Neural progenitor cell (in vitro differentiated cells): ENCODE measurements around the gene ACMSD. TPM values are rescaled to one million over a fixed set of nuclear protein-coding genes. Genes with fewer than 3 reads are reported as not detected.
"Not testable (repeated sequence)": the region's sequence is repeated elsewhere in the genome, so short reads cannot be mapped to it uniquely, and the experiment has no call there.

ENCODE experiments used
- DNase-seq: peaks from one replicate; pipeline ENCODE4 v3.0.0-alpha.2; 2016; ENCODE audit warnings: low spot score
- H2AFZ ChIP-seq: fragments of 200-600 bp; sonication (generic); replicated peaks from 2 replicates; pipeline ENCODE4 v1.6.1; 2016; ENCODE audit warnings: antibody characterized with exemption
- H3F3A ChIP-seq: fragments of 200-600 bp; sonication (generic); 2 replicates; pipeline ENCODE4 v1.6.1; 2016; ENCODE audit warnings: antibody characterized with exemption, low read depth
- H3K27ac ChIP-seq: fragments of 200-600 bp; sonication (generic); 2 replicates; pipeline ENCODE4 v1.5.1; 2016; ENCODE audit warnings: mild to moderate bottlenecking
- H3K27me3 ChIP-seq: fragments of 200-600 bp; sonication (generic); 2 replicates; pipeline ENCODE4 v1.6.1; 2016; ENCODE audit warnings: mild to moderate bottlenecking, moderate library complexity
- H3K36me3 ChIP-seq: fragments of 200-600 bp; sonication (generic); 2 replicates; pipeline ENCODE4 v1.5.1; 2016
- H3K4me1 ChIP-seq: fragments of 200-600 bp; sonication (generic); 2 replicates; pipeline ENCODE4 v1.6.1; 2016; ENCODE audit warnings: mixed run types
- H3K4me2 ChIP-seq: fragments of 200-600 bp; sonication (generic); 2 replicates; pipeline ENCODE4 v1.6.1; 2016
- H3K4me3 ChIP-seq: fragments of 200-600 bp; sonication (generic); 2 replicates; pipeline ENCODE4 v1.5.1; 2016
- H3K79me2 ChIP-seq: fragments of 200-600 bp; sonication (generic); 2 replicates; pipeline ENCODE4 v1.6.1; 2016; ENCODE audit warnings: low read depth
- H3K9ac ChIP-seq: fragments of 200-600 bp; sonication (generic); 2 replicates; pipeline ENCODE4 v1.6.1; 2016
- H3K9me3 ChIP-seq: fragments of 200-600 bp; sonication (generic); 2 replicates; pipeline ENCODE4 v1.5.1; 2016; ENCODE audit warnings: low read depth
- H4K20me1 ChIP-seq: fragments of 200-600 bp; sonication (generic); 2 replicates; pipeline ENCODE4 v1.6.1; 2016; ENCODE audit warnings: low read depth
- H3K27ac Mint-ChIP-seq: 3 replicates; pipeline ENCODE4 v1.8.0; 2021; ENCODE audit warnings: mixed read lengths
- H3K27me3 Mint-ChIP-seq: 2 replicates; pipeline ENCODE4 v1.8.0; 2022; ENCODE audit warnings: low read depth, mild to moderate bottlenecking, inconsistent platforms, moderate library complexity, mixed read lengths; ENCODE audit not compliant: insufficient read depth
- H3K36me3 Mint-ChIP-seq: 3 replicates; pipeline ENCODE4 v1.8.0; 2021; ENCODE audit warnings: mixed read lengths
- H3K4me1 Mint-ChIP-seq: 3 replicates; pipeline ENCODE4 v1.8.0; 2021; ENCODE audit warnings: mixed read lengths
- H3K4me3 Mint-ChIP-seq: 3 replicates; pipeline ENCODE4 v1.8.0; 2021; ENCODE audit warnings: mild to moderate bottlenecking, moderate library complexity, mixed read lengths
- H3K9me3 Mint-ChIP-seq: 3 replicates; pipeline ENCODE4 v1.8.0; 2020; ENCODE audit warnings: mixed read lengths
- CTCF ChIP-seq: fragments of 200-600 bp; sonication (generic); IDR thresholded peaks from 2 replicates; pipeline ENCODE4 v1.5.1; 2017; ENCODE audit warnings: antibody characterized with exemption, mild to moderate bottlenecking
- EZH2 ChIP-seq: fragments of 200-600 bp; sonication (generic); IDR thresholded peaks from 2 replicates; pipeline ENCODE4 v1.6.1; 2017; ENCODE audit warnings: antibody characterized with exemption, mild to moderate bottlenecking, moderate library complexity
- EZH2phosphoT487 ChIP-seq: fragments of 200-600 bp; sonication (generic); IDR thresholded peaks from 2 replicates; pipeline ENCODE4 v1.6.1; 2017; ENCODE audit warnings: antibody characterized with exemption
- total RNA-seq: library from RNA; depleted of rRNA; stranded (reverse); fragments of >200 nt; gene quantifications from 2 replicates; pipeline ENCODE4 v1.2.3, GENCODE V29; 2015; ENCODE audit warnings: low replicate concordance

Gene ACMSD
- total RNA-seq, 1 donor from 2014 or later = not detected

GRCh38 chr2:134823431-134823830 lies 15.0 kb upstream of the ACMSD start:
- Histone ChIP-seq H3K27me3 (no peaks in the 10 kb centered on the region), H3K9me3 (no peaks in the 10 kb centered on the region), H2AFZ (no peak overlapping the region), H3K36me3 (no peaks in the 10 kb centered on the region), H4K20me1 (no peaks in the 10 kb centered on the region), H3K4me2 (no peak overlapping the region), H3F3A (no peaks in the 10 kb centered on the region), H3K27ac (no peak overlapping the region), H3K79me2 (no peaks in the 10 kb centered on the region), H3K4me1 (no peaks in the 10 kb centered on the region), H3K4me3 (no peak overlapping the region), H3K9ac (no peak overlapping the region)
- TF ChIP-seq CTCF (no peak), EZH2phosphoT487 (no peak), EZH2 (no peak)
- no peak overlapping the region for H3K27ac Mint-ChIP-seq
- H3K36me3 Mint-ChIP-seq = no peaks in the 10 kb centered on the region
- peaks cover 2% of the 10 kb centered on the region for H3K27me3 Mint-ChIP-seq
- H3K4me3 Mint-ChIP-seq = no peak overlapping the region
- H3K4me1 Mint-ChIP-seq = no peaks in the 10 kb centered on the region
- H3K9me3 Mint-ChIP-seq = peaks cover 2% of the 10 kb centered on the region
- DNase-seq = no peak

GRCh38 chr2:134823832-134824231 lies 14.6 kb upstream of the ACMSD start:
- no peak overlapping the region for H3K9ac ChIP-seq
- H2AFZ ChIP-seq = no peak overlapping the region
- no peak overlapping the region for H3K4me3 Mint-ChIP-seq
- no peak overlapping the region for H3K4me2 ChIP-seq
- H3K27ac ChIP-seq = no peak overlapping the region
- no peaks in the 10 kb centered on the region for H3K9me3 ChIP-seq
- H4K20me1 ChIP-seq = no peaks in the 10 kb centered on the region
- H3K36me3 Mint-ChIP-seq = no peaks in the 10 kb centered on the region
- H3K27me3 ChIP-seq = no peaks in the 10 kb centered on the region
- DNase-seq = no peak
- H3F3A ChIP-seq = no peaks in the 10 kb centered on the region
- no peaks in the 10 kb centered on the region for H3K4me1 ChIP-seq
- TF ChIP-seq CTCF (no peak), EZH2 (no peak), EZH2phosphoT487 (no peak)
- no peaks in the 10 kb centered on the region for H3K36me3 ChIP-seq
- no peaks in the 10 kb centered on the region for H3K4me1 Mint-ChIP-seq
- no peak overlapping the region for H3K4me3 ChIP-seq
- peaks cover 2% of the 10 kb centered on the region for H3K9me3 Mint-ChIP-seq
- no peaks in the 10 kb centered on the region for H3K79me2 ChIP-seq
- H3K27me3 Mint-ChIP-seq = peaks cover 2% of the 10 kb centered on the region
- H3K27ac Mint-ChIP-seq = no peak overlapping the region

- H3K27me3 ChIP-seq, H3K9me3 Mint-ChIP-seq, H3K27me3 Mint-ChIP-seq, H3K4me3 ChIP-seq, H3K4me1 ChIP-seq, H3K27ac Mint-ChIP-seq, H3K79me2 ChIP-seq, H3K27ac ChIP-seq, H3K4me1 Mint-ChIP-seq, H3K36me3 ChIP-seq, H4K20me1 ChIP-seq, H3K9ac ChIP-seq, H3K4me3 Mint-ChIP-seq, H3K9me3 ChIP-seq, H3K4me2 ChIP-seq, H3K36me3 Mint-ChIP-seq, H2AFZ ChIP-seq, DNase-seq, H3F3A ChIP-seq: not testable (repeated sequence)
Measured at GRCh38 chr2:134825716-134826115, 12.7 kb upstream of the ACMSD start.

- H3K9me3 ChIP-seq = peaks cover 9% of the 10 kb centered on the region
- H3K9ac ChIP-seq = no peak overlapping the region
- H3K27me3 ChIP-seq = no peaks in the 10 kb centered on the region
- no peak overlapping the region for H2AFZ ChIP-seq
- H3K4me1 ChIP-seq = no peaks in the 10 kb centered on the region
- H3K27ac ChIP-seq = no peak overlapping the region
- DNase-seq = no peak
- H3K36me3 ChIP-seq = peaks cover 4% of the 10 kb centered on the region
- H3K27me3 Mint-ChIP-seq = peaks cover 2% of the 10 kb centered on the region
- no peaks in the 10 kb centered on the region for H3K36me3 Mint-ChIP-seq
- H4K20me1 ChIP-seq = no peaks in the 10 kb centered on the region
- no peak for TF ChIP-seq EZH2
- no peak overlapping the region for H3K27ac Mint-ChIP-seq
- no peak overlapping the region for H3K4me3 Mint-ChIP-seq
- H3K4me1 Mint-ChIP-seq = no peaks in the 10 kb centered on the region
- H3F3A ChIP-seq = no peaks in the 10 kb centered on the region
- no peak overlapping the region for H3K4me2 ChIP-seq
- H3K79me2 ChIP-seq = no peaks in the 10 kb centered on the region
- H3K4me3 ChIP-seq = no peak overlapping the region
- peaks cover 17% of the 10 kb centered on the region for H3K9me3 Mint-ChIP-seq
Measured at GRCh38 chr2:134835471-134835870, 2.9 kb upstream of the ACMSD start.
